Ectodermal cell (in vitro differentiated cells): ENCODE data around the gene SRD5A1.

Experiments used
- H3K27ac ChIP-seq: 2 replicates; pipeline ENCODE4 v1.7.0; 2013; ENCODE audit warnings: mild to moderate bottlenecking, low read depth, low read length; ENCODE audit not compliant: insufficient read depth, poor library complexity, severe bottlenecking
- H3K27me3 ChIP-seq: 2 replicates; pipeline ENCODE4 v1.7.0; 2013; ENCODE audit warnings: mild to moderate bottlenecking, low read length; ENCODE audit not compliant: insufficient read depth, control insufficient read depth, poor library complexity, severe bottlenecking
- H3K36me3 ChIP-seq: one replicate; pipeline ENCODE4 v1.7.0; 2013; ENCODE audit warnings: low read length; ENCODE audit not compliant: control insufficient read depth, insufficient read depth
- H3K4me1 ChIP-seq: one replicate; pipeline ENCODE4 v1.7.0; 2013; ENCODE audit warnings: low read length; ENCODE audit not compliant: control insufficient read depth, insufficient read depth
- H3K4me3 ChIP-seq: 2 replicates; pipeline ENCODE4 v1.7.0; 2013; ENCODE audit warnings: low read depth, low read length, control low read depth; ENCODE audit not compliant: insufficient read depth
- H3K9me3 ChIP-seq: 2 replicates; pipeline ENCODE4 v1.7.0; 2013; ENCODE audit warnings: mild to moderate bottlenecking, low read length, moderate library complexity; ENCODE audit not compliant: control insufficient read depth
- WGBS, 2 experiments: methylation state at CpG; one replicate each; pipeline ENCODE4 v1.1.7; 2013; ENCODE audit warnings: missing lambda C conversion rate in 2 of 2; 5-methylcytosine and 5-hydroxymethylcytosine counted together

The SRD5A1 gene

DNA sequence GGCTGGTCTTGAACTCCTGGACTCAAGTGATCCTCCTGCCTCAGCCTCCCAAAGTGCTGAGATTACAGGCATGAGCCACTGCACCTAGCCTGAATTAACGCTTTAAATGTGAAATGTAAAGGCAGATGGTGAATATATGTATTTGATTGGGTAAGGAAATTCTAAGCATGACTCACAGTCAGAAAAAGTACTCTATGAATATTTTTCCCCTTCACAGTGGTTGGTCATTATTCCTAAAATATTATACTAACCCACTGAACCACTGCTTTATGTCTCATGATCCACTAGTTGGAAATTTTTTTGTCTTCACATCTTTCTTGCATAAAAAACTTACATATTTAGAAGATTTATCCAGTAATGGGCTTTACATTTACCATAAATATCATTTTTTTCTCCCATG, 65.5 kb downstream of the SRD5A1 start:
- Histone ChIP-seq H3K9me3 (no peaks in the 10 kb centered on the region), H3K36me3 (no peaks in the 10 kb centered on the region), H3K4me3 (no peak overlapping the region), H3K27ac (no peak overlapping the region), H3K4me1 (peaks cover 15% of the 10 kb centered on the region), H3K27me3 (no peaks in the 10 kb centered on the region)
- 86 to 88% methylated on average over 1 of the region's 1 CpG for WGBS, 2 experiments

DNA sequence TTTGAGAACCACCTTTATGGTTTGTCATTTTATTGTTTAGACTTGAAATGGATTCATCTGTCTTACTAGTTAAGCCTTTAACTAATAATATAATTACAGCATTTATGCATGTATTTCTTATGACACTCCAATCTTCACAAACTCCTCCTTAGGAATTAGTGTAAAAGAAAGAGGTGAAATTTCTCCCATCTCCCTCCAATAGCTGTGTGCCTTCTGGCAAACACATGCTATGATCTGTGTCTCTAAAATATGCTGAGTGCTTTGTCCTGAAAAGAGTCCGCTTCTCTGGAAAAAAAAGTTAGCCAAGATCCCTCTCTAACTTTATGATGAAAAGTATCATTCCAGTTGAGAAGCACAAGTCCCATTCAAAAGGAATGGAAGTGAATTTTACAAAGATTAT, 66.1 kb downstream of the SRD5A1 start:
- WGBS, 2 experiments: 88 to 100% methylated on average over 1 of the region's 1 CpG
- H3K4me3 ChIP-seq: no peak overlapping the region
- H3K27me3 ChIP-seq: no peaks in the 10 kb centered on the region
- H3K36me3 ChIP-seq: no peaks in the 10 kb centered on the region
- H3K9me3 ChIP-seq: no peaks in the 10 kb centered on the region
- no peak overlapping the region for H3K27ac ChIP-seq
- H3K4me1 ChIP-seq: peaks cover 15% of the 10 kb centered on the region

DNA sequence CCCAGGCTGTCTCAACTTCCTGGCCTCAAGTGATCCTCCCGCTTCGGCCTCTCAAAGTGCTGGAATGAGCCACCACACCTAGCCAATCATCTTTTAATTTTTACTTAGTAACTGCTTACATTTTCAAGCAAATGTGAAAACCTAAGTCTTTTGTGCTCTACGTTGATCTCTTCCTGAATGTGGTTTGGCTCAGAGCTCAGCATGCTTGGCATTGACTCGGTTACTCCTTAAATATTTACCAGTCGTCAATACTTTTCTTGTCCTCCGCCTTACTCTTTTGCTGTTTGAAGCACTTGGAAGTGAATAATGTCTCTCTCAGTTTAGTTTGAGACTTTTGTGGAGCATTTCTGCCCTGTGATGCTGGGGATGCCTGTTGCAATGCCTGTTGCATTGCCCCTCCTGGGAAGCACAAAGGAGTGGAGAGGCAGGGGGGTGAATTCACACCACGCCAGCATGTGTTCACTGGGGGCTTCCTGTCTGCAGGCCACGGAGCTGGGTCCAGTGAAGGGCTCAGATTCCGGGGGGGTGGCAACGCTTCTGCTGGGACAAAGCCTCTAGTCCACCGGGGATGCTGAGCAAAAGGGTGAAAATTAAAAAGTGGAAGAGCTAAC, 66.9 kb downstream of the SRD5A1 start:
- Histone ChIP-seq H3K36me3 (no peaks in the 10 kb centered on the region), H3K4me1 (peaks cover 15% of the 10 kb centered on the region), H3K27ac (no peak overlapping the region), H3K27me3 (no peaks in the 10 kb centered on the region), H3K9me3 (no peaks in the 10 kb centered on the region), H3K4me3 (no peak overlapping the region)
- WGBS, 2 experiments: 54 to 55% methylated on average over 10 to 11 of the region's 11 CpGs

DNA sequence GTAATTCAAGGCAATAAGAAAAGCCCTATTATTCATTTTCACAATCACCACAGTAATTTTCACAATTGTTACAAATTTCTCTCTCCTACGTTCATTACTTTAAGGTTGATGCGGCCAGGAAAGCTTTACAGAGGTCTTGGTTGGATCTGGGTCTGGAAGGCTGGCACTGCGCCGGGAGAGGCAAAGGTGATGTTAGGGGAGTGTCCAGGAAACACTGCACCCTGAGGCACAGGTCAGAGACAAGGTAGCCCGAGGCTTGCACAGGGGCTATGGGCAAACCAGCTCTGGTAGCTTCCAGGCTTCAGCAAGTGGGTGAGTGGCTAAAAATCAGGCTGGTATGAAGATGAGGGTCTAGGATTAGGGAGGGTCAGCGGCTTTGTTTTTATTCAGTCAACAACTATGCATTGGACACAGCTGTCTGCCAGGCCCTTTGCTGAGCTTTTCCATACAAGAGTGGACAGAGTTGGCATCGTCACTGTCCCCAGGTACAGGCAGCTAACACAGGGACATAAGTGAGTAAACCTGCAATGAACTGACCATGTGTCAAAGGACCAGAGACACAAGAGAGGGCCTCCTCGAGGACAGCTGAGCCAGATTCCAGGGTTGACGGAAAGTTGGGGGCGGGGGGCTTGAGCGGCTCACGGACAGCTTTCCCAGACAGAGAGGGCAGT, 67.6 kb downstream of the SRD5A1 start:
- Histone ChIP-seq H3K36me3 (no peaks in the 10 kb centered on the region), H3K4me3 (no peak overlapping the region), H3K4me1 (peaks cover 15% of the 10 kb centered on the region), H3K27me3 (no peaks in the 10 kb centered on the region), H3K9me3 (no peaks in the 10 kb centered on the region), H3K27ac (no peak overlapping the region)
- 84% methylated on average over 12 of the region's 12 CpGs for WGBS, 2 experiments

DNA sequence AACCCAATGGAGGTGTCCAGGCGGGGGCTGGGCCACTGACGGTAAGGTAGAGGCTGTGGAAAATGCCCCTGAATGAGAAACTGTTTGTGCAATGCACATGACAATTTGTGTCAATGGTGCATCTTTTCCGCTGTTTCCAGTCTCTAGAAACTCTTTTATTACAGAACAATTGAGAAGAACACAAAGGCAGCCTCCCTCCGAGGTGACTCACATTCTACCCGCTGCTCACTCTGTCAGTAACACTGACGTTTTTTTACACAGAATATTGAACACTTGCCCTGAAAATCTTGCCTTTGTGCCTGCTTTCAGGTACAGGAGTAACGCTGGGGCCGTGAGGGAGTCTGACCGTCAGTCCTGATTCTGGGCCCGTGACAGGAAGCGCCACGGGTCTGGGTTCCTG, 68.3 kb downstream of the SRD5A1 start:
- no peaks in the 10 kb centered on the region for H3K36me3 ChIP-seq
- no peaks in the 10 kb centered on the region for H3K27me3 ChIP-seq
- H3K4me1 ChIP-seq: peaks cover 15% of the 10 kb centered on the region
- 70 to 74% methylated on average over 12 of the region's 12 CpGs for WGBS, 2 experiments
- H3K9me3 ChIP-seq: no peaks in the 10 kb centered on the region
- H3K27ac ChIP-seq: no peak overlapping the region
- no peak overlapping the region for H3K4me3 ChIP-seq

DNA sequence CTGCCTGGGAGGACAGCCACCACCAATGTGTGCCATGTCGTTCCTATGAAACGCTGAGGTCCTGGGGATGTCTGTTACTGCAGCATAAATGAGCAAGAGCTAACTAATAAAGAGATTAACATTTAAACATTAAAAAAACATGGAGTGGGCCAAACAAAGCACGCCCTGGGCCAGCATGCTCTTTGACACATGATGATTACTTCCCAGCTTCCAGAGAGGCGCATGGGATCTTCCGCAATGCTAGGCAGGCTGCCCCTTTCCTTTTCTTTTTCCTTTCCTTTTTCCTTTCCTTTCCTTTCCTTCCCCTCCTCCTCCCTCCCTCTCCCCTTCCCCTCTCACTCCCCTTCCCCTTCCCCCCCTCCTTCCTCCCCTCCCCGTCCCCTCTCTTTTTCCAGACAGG, 69.4 kb downstream of the SRD5A1 start:
- WGBS, 2 experiments: 88 to 95% methylated on average over 5 to 6 of the region's 6 CpGs
- H3K27ac ChIP-seq: no peak overlapping the region
- peaks cover 15% of the 10 kb centered on the region for H3K4me1 ChIP-seq
- H3K9me3 ChIP-seq: no peaks in the 10 kb centered on the region
- no peaks in the 10 kb centered on the region for H3K27me3 ChIP-seq
- H3K4me3 ChIP-seq: no peak overlapping the region
- no peaks in the 10 kb centered on the region for H3K36me3 ChIP-seq

DNA sequence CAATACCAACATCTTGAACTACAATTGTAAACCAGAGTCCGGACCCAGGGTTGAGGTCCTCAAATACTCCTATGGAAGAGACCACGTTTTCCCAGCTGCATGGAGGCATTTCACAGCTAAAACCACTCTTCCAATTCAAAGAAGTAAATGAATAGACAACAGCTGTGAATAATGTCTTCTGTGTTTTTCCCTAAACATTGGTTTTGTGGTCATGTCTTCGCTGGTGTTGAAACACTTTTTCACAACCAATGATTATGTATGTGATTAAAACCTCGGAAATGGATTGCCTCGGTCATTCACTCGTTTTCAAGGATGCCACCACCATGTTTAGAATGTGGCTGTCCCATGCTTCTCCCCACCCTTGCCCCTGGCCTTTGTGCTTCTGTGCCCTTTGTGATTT, 70.6 kb downstream of the SRD5A1 start:
- Histone ChIP-seq H3K4me1 (peaks cover 15% of the 10 kb centered on the region), H3K27ac (no peak overlapping the region), H3K27me3 (no peaks in the 10 kb centered on the region), H3K36me3 (no peaks in the 10 kb centered on the region), H3K9me3 (no peaks in the 10 kb centered on the region), H3K4me3 (no peak overlapping the region)
- 76 to 78% methylated on average over 6 of the region's 6 CpGs for WGBS, 2 experiments

DNA sequence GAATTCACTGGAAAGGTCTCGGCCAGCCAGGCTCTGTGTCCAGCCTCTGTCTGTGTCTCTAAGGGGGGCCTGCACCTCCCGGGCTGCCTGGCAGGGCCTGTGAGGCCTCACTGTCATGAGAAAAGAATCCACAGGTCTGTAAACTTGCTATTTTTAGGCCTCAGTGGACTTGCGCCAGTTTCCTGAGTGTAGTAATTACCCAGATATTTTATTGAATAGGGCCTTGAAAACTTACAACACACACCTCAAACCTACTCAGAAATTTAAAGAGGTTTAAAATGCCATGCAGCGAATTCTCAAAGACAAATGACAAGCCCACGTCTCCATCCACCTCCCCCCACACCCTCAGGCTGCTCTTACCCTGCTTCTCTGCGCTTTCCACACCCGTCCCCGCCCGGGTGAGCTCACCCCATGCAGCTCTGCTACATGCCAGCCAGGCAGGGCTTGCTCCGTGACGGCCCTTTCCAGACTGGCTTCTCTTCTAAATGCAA, 71.2 kb downstream of the SRD5A1 start:
- H3K36me3 ChIP-seq: no peaks in the 10 kb centered on the region
- no peak overlapping the region for H3K27ac ChIP-seq
- H3K4me1 ChIP-seq: peaks cover 15% of the 10 kb centered on the region
- H3K9me3 ChIP-seq: no peaks in the 10 kb centered on the region
- H3K4me3 ChIP-seq: no peak overlapping the region
- peaks cover under 1% of the 10 kb centered on the region for H3K27me3 ChIP-seq
- 69 to 72% methylated on average over 11 of the region's 11 CpGs for WGBS, 2 experiments

DNA sequence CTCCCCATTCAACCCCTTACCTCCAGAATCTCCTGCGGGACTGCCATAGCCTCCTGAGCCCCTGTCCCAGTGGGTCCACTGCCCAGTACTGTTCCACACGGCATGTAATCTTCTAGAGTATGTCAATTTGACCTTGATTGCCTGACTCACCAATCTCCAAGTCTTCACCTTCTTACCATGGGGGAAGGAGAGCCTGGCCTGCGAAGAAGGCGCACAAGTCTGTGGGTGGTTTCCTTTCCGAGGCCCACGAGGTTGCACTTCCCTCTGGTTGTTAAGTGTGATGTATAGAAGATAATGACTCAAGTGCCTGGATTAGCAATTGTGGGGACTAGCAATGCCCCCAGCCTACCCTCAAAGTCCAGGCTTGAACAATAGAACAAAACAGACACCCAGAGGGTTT, 71.8 kb downstream of the SRD5A1 start:
- no peak overlapping the region for H3K4me3 ChIP-seq
- no peak overlapping the region for H3K27ac ChIP-seq
- H3K4me1 ChIP-seq: peaks cover 12% of the 10 kb centered on the region
- H3K36me3 ChIP-seq: no peaks in the 10 kb centered on the region
- no peaks in the 10 kb centered on the region for H3K9me3 ChIP-seq
- WGBS, 2 experiments: 94 to 97% methylated on average over 6 of the region's 6 CpGs
- H3K27me3 ChIP-seq: peaks cover 3% of the 10 kb centered on the region

DNA sequence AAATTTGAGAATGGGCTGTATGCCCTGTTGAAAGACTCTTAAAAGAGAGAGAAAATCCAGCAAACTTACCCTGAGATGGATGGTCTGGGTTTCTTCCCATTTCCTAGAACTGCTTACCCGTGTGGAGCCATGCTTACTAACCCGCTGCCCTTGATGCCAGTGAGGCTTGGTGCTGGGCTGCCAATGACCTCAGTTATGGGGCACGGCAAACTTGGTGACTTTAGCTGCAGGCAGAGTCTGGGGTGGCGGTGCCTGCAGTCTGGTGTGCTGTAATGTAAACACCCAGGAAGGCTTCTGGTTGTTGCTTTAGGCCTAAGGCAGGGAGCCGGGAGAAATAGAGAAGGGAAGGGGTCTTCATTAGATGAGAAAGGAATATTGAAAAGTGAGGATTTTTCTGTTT, 72.7 kb downstream of the SRD5A1 start:
- Histone ChIP-seq H3K27me3 (peaks cover 11% of the 10 kb centered on the region), H3K4me3 (no peak overlapping the region), H3K27ac (no peak overlapping the region), H3K4me1 (peaks cover 8% of the 10 kb centered on the region), H3K36me3 (no peaks in the 10 kb centered on the region), H3K9me3 (no peaks in the 10 kb centered on the region)
- WGBS, 2 experiments: 95% methylated on average over 5 of the region's 5 CpGs
